Osteocyte (in vitro differentiated cells): ENCODE data around the gene MAP3K3. TPM values are rescaled to one million over a fixed set of nuclear protein-coding genes. Genes with fewer than 3 reads are reported as not detected.

Experiments
- DNase-seq: peaks from one replicate; pipeline ENCODE4 v3.0.0; 2021; ENCODE audit warnings: mixed read lengths; ENCODE audit not compliant: unreplicated experiment; ENCODE audit errors: extremely low spot score
- H3K27ac Mint-ChIP-seq: one replicate; pipeline ENCODE4 v1.8.0; 2021; ENCODE audit warnings: mild to moderate bottlenecking, mixed read lengths; ENCODE audit not compliant: unreplicated experiment
- H3K27me3 Mint-ChIP-seq: one replicate; pipeline ENCODE4 v1.8.0; 2021; ENCODE audit warnings: mixed read lengths; ENCODE audit not compliant: unreplicated experiment
- H3K36me3 Mint-ChIP-seq: one replicate; pipeline ENCODE4 v1.8.0; 2021; ENCODE audit warnings: mixed read lengths; ENCODE audit not compliant: unreplicated experiment
- H3K4me1 Mint-ChIP-seq: one replicate; pipeline ENCODE4 v1.8.0; 2021; ENCODE audit warnings: mixed read lengths; ENCODE audit not compliant: unreplicated experiment
- H3K4me3 Mint-ChIP-seq: one replicate; pipeline ENCODE4 v1.8.0; 2021; ENCODE audit warnings: mild to moderate bottlenecking, moderate library complexity, mixed read lengths; ENCODE audit not compliant: unreplicated experiment
- H3K9me3 Mint-ChIP-seq: one replicate; pipeline ENCODE4 v1.8.0; 2021; ENCODE audit warnings: mixed read lengths; ENCODE audit not compliant: unreplicated experiment
- CTCF ChIP-seq: fragments of 200-600 bp; sonication (generic); IDR thresholded peaks from 2 replicates; pipeline ENCODE4 v1.5.0; 2021; ENCODE audit warnings: antibody characterized with exemption, mild to moderate bottlenecking, moderate library complexity
- total RNA-seq: library from RNA; stranded (reverse); gene quantifications from 2 replicates; pipeline ENCODE4 v1.2.1, GENCODE V29; 2021

The MAP3K3 gene
- total RNA-seq, 1 donor from 2014 or later = 41.0 TPM

DNA sequence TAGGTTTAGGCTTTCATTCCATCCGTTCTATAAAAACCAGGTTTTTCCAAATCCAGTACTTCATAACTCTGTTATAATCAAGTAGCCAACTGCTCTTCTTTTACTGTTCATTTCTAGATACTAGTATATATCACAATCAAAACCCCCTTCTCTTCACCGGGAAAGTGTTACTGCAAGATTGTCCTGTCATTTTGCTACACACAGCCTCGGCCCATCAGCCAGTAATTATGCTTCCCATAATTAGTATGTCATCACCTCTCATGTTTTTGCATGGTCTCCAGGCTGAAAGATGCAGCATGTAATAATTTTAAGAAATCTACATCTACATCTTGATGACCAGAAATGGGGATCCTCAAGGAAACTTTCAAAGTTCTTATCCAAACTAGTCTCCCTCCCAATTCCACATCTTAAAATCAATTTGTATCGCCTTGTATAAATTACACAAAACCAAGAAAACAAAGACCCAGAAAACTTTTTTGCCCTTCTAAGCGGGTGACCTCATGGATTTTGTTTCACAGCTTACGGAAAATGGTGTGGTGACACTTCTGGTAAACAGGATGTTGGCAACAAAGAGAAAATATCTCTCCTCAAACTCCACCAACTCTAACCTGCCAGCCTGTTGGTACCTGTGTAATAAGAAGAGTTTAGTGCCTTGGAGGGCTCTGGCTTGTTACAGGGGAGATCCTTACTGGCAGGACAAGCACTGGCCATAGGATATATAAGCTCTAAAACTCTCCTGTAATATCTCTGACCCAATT is 12.2 kb upstream of the MAP3K3 start:
- H3K4me3 Mint-ChIP-seq = no peak overlapping the region
- no peak overlapping the region for H3K27ac Mint-ChIP-seq
- H3K27me3 Mint-ChIP-seq = no peaks in the 10 kb centered on the region
- peaks cover 37% of the 10 kb centered on the region for H3K36me3 Mint-ChIP-seq
- DNase-seq = no peak
- no peak for TF ChIP-seq CTCF
- no peaks in the 10 kb centered on the region for H3K9me3 Mint-ChIP-seq
- no peaks in the 10 kb centered on the region for H3K4me1 Mint-ChIP-seq

DNA sequence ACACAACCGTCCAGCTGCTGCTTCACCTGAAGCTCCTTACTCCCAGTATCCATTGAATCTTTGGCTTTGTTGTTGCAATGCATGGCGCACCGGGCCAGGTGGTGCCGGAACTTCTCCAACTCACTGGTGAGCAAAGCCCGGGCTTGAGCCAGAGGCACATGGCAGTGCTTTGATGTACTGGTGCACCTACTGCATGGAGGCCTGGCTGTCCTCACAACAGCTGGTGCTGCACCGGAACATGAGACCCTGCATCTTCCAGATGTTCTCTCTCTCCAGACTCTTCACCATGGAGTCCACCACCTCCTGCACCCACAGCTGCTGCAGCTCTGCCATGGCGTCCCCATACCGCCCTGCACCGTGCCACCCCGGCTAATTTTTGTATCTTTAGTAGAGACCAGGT is 11.4 kb upstream of the MAP3K3 start:
- no peak overlapping the region for H3K27ac Mint-ChIP-seq
- DNase-seq = peak; percentile 82
- peaks cover 30% of the 10 kb centered on the region for H3K36me3 Mint-ChIP-seq
- H3K4me3 Mint-ChIP-seq = no peak overlapping the region
- no peaks in the 10 kb centered on the region for H3K4me1 Mint-ChIP-seq
- no peak for TF ChIP-seq CTCF
- H3K27me3 Mint-ChIP-seq = no peaks in the 10 kb centered on the region
- no peaks in the 10 kb centered on the region for H3K9me3 Mint-ChIP-seq

DNA sequence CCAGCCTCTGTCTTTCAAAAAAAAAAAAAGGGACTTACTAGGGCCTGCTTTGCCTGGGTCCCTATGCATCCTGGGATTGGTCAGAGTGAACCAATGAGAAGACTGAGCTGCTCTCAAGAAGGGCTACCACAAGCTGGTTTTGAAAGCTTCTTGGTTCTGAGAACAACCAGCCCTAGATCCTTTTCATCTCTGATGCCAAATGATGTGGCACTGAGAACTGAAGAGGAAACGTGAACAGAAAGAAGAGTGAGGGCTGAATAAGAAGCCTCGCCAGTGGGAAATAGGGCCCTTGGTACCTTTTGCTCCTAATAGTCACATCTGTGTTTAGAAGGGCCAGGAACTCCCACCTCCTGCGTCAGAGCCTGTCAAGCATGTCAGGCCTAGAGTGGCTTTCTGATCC is 10.9 kb upstream of the MAP3K3 start:
- DNase-seq = no peak
- Mint-ChIP-seq H3K36me3 (peaks cover 26% of the 10 kb centered on the region), H3K4me3 (no peak overlapping the region), H3K9me3 (no peaks in the 10 kb centered on the region), H3K27ac (no peak overlapping the region), H3K4me1 (no peaks in the 10 kb centered on the region), H3K27me3 (no peaks in the 10 kb centered on the region)
- no peak for TF ChIP-seq CTCF

- H3K4me3 Mint-ChIP-seq = no peak overlapping the region
- peaks cover 11% of the 10 kb centered on the region for H3K36me3 Mint-ChIP-seq
- no peak for TF ChIP-seq CTCF
- H3K27ac Mint-ChIP-seq = no peak overlapping the region
- no peak for DNase-seq
- peaks cover 4% of the 10 kb centered on the region for H3K27me3 Mint-ChIP-seq
- H3K9me3 Mint-ChIP-seq = no peaks in the 10 kb centered on the region
- no peaks in the 10 kb centered on the region for H3K4me1 Mint-ChIP-seq
Observed at GRCh38 chr17:63613663-63614062, 8.6 kb upstream of the MAP3K3 start.

DNA sequence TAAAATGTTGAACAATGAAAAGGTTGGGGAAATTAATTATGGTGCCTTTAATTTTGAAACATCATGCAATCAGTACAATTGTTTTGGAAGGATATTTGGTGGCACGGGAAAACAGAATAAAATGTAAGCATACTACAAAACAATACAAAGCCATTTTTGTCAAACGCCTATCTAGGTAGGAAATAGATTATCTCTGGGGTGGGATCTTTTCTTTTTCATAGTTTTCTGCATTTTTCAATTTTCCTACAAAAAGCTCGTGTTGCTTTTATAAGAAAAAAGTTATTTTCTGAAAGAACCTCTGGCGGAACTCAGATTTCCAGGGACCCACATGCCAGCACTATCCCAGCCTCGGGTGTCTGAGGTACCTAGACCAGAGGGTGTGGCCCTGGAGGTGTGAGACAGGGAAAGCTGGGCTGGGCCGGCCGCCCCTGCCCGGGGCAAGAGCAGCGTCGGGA is 961 bp upstream of the MAP3K3 start:
- Mint-ChIP-seq H3K9me3 (no peaks in the 10 kb centered on the region), H3K27me3 (peaks cover 4% of the 10 kb centered on the region), H3K4me1 (peaks cover 31% of the 10 kb centered on the region), H3K27ac (peak overlapping the region; percentile 57), H3K36me3 (no peaks in the 10 kb centered on the region), H3K4me3 (peak overlapping the region; percentile 85)
- TF ChIP-seq CTCF = no peak
- no peak for DNase-seq
